GM19193 (cell line): ENCODE measurements around the gene CD1D.

Experiments
- POLR2A ChIP-seq: IDR thresholded peaks from 4 replicates; pipeline ENCODE4 v1.6.1; 2011; ENCODE audit not compliant: insufficient read depth, insufficient read length; ENCODE audit errors: extremely low read depth

The CD1D gene

GRCh38 chr1:158161446-158161845 lies 19.2 kb upstream of the CD1D start:
- no peak for TF ChIP-seq POLR2A

- no peak for TF ChIP-seq POLR2A
Measured at GRCh38 chr1:158163000-158163947, 17.4 kb upstream of the CD1D start.

- no peak for TF ChIP-seq POLR2A
Measured at GRCh38 chr1:158169105-158169504, 11.6 kb upstream of the CD1D start.

DNA sequence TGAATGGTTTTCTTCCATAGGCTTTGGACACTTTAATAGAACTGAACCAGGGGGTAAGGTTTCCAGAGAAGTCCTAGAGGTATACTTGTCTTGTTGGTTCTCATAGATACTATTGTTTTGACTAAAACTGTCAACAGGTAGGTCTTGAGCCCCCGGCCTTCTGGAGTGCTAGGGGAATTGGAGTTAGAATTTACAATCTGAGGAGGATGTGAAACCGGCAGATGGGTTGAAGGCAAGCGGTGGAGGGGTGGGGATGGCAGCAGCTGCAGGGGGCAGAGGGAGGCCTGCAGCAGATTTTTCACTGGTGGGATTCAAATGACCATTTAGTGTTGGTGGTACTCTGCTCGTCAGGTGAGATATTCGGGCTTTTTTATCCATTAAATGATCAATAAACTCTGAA lies 4.3 kb upstream of the CD1D start:
- TF ChIP-seq POLR2A, result no peak

- TF ChIP-seq POLR2A, result no peak
Measured at GRCh38 chr1:158177700-158178450, 2.8 kb upstream of the CD1D start.

- TF ChIP-seq POLR2A, result no peak
Measured at GRCh38 chr1:158179301-158180041, 1.2 kb upstream of the CD1D start.

- no peak for TF ChIP-seq POLR2A
Measured at GRCh38 chr1:158181577-158181922, 855 bp downstream of the CD1D start.

- no peak for TF ChIP-seq POLR2A
Measured at GRCh38 chr1:158185770-158186169, 5.1 kb downstream of the CD1D start.

DNA sequence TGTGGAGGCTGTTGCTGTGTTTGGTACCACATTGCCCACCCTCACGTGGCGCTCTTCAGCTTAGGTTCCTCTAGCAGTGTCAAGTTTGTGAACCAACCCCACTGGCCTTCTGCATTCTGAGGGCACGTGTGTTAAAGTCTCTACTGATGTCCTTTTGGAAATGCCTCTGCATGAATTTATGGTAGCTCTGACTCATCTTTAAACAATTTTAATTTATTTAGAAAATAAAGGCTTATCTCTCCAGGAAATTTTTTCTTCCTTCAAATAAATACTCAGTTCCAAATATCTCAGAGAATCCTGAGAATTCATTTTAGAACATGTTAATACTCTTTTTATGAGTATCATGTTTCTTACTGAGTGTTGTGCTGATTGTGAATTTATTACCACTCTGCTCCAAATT lies 5.5 kb downstream of the CD1D start:
- TF ChIP-seq POLR2A, result no peak

- no peak for TF ChIP-seq POLR2A
Measured at GRCh38 chr1:158188611-158189010, 7.9 kb downstream of the CD1D start.

GRCh38 chr1:158189624-158190023 lies 8.9 kb downstream of the CD1D start:
- no peak for TF ChIP-seq POLR2A

DNA sequence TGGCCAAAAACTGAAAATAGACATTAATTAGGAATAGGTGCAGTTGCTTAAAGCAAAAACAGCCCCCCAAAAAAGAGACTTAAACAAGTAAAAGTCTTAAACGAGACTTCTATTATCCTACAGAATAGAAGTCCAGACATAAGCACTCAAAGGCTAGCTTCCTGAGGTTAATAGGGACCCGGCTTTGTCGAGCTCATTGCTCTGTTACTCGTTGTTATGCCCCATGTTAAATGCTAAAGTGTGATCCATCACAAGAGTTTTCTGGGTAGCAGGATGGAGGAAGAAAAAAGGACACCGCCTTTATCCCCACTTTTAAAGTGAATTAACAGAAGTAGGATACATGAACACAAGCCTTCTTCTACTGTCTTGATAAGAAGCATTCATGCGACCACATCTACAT lies 10.6 kb downstream of the CD1D start:
- TF ChIP-seq POLR2A, result no peak

- no peak for TF ChIP-seq POLR2A
Measured at GRCh38 chr1:158196461-158196860, 15.8 kb downstream of the CD1D start.

DNA sequence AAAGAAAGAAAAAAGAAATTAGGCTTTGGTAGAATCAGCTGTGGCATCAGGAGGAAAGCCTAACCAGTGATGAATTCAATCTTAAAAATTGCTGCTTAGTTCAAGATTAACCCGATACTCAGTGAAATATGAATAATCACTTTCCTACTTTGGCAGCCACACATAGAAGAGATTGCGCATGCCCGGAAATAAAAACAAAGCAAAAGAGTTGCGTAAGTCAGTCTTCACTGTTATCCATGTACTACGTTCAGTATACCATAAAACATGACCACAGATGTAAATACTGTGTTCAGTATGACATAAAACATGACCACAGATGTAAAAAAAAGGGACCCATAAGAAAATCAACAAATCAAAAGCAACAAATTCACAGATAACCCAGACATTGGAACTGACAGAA lies 19.2 kb downstream of the CD1D start:
- no peak for TF ChIP-seq POLR2A

- no peak for TF ChIP-seq POLR2A
Measured at GRCh38 chr1:158200527-158200926, 19.8 kb downstream of the CD1D start.
